Esophagus muscularis mucosa (tissue), 4 donors: ENCODE data around the gene C16orf86. TPM values are rescaled to one million over a fixed set of nuclear protein-coding genes. Genes with fewer than 3 reads are reported as not detected.

Experiments
- DNase-seq: peaks from one replicate; pipeline ENCODE4 v3.0.0-alpha.2; 2017; ENCODE audit errors: extremely low spot score
- H3K27ac ChIP-seq, 4 donors: fragments of 200-600 bp; sonication (generic); replicated peaks in 1 of 4; 1 replicate in 3 of 4; 2 replicates in 1 of 4; pipeline ENCODE4 v1.5.1; 2016 to 2019; ENCODE audit warnings: mild to moderate bottlenecking in 1 of 4
- H3K27me3 ChIP-seq, 4 donors: fragments of 200-600 bp; sonication (generic); one replicate each; pipeline versions ENCODE4 v1.5.1 to v1.6.0; 2016 to 2019
- H3K36me3 ChIP-seq, 4 donors: fragments of 200-600 bp; sonication (generic); one replicate each; pipeline ENCODE4 v1.5.1; 2016 to 2019
- H3K4me1 ChIP-seq, 4 donors: fragments of 200-600 bp; sonication (generic); one replicate each; pipeline ENCODE4 v1.5.1; 2016 to 2019
- H3K4me3 ChIP-seq, 4 donors: fragments of 200-600 bp; sonication (generic); 1 replicate in 2 of 4; 2 replicates in 2 of 4; pipeline ENCODE4 v1.5.1; 2016 to 2019; ENCODE audit warnings: mild to moderate bottlenecking in 4 of 4, moderate library complexity in 1 of 4
- H3K9me3 ChIP-seq, 4 donors: fragments of 200-600 bp; sonication (generic); 1 replicate in 3 of 4; 2 replicates in 1 of 4; pipeline ENCODE4 v1.5.1; 2016 to 2019
- CTCF ChIP-seq, 3 experiments: fragments of 200-600 bp in 2 of 3; fragments of 450-650 bp in 1 of 3; sonication (generic) in 2 of 3; IDR thresholded peaks; one replicate each; pipeline ENCODE4 v1.5.1; 2017 to 2019; ENCODE audit warnings: antibody characterized with exemption in 3 of 3, mild to moderate bottlenecking in 2 of 3, moderate library complexity in 1 of 3
- EP300 ChIP-seq: sonication (generic); formaldehyde crosslinking; IDR thresholded peaks from one replicate; pipeline ENCODE4 v1.6.1; 2017; ENCODE audit warnings: antibody characterized with exemption
- POLR2A ChIP-seq: fragments of 450-650 bp; IDR thresholded peaks from one replicate; pipeline ENCODE4 v1.6.1; 2017; ENCODE audit warnings: antibody characterized with exemption, moderate library complexity, mild to moderate bottlenecking, low read depth
- POLR2AphosphoS5 ChIP-seq, 2 donors: sonication (generic); formaldehyde crosslinking; IDR thresholded peaks; one replicate each; pipeline ENCODE4 v1.6.1; 2017; ENCODE audit warnings: antibody characterized with exemption in 2 of 2
- WGBS: methylation state at CpG from one replicate; pipeline ENCODE4 v1.1.5; 2018; 5-methylcytosine and 5-hydroxymethylcytosine counted together
- intact Hi-C: fragments of 100-400 bp; cut with DNase I; formaldehyde crosslinking; loops from one replicate; pipeline ENCODE4 v1.15.1; 2023
- total RNA-seq, 4 donors: library from RNA; depleted of rRNA; stranded (reverse); fragments of >200 nt; gene quantifications; one replicate each; pipeline versions ENCODE4 v1.1.0 to v1.2.1, GENCODE V29; 2016

The C16orf86 gene
- total RNA-seq, 4 donors from 2014 or later = 5.1 to 15.6 (median 9.1) TPM

- intact Hi-C loops = no loop called here
- peaks cover 6 to 41% (median 36%) of the 10 kb centered on the region in 4 donors for H3K4me1 ChIP-seq
- WGBS = 90% methylated on average over 4 of the region's 15 CpGs
Observed at GRCh38 chr16:67647111-67647651, 19.4 kb upstream of the C16orf86 start.

GRCh38 chr16:67647681-67648080 lies 18.9 kb upstream of the C16orf86 start:
- Histone ChIP-seq H3K4me1 (peaks cover under 1 to 41% (median 35%) of the 10 kb centered on the region in 4 donors), H3K4me3 (no peak overlapping the region), H3K36me3 (no peaks in the 10 kb centered on the region), H3K9me3 (peaks cover 0 to 2% (median 0%) of the 10 kb centered on the region in 4 donors), H3K27me3 (peaks cover 4 to 84% (median 55%) of the 10 kb centered on the region in 4 donors), H3K27ac (no peak overlapping the region)
- WGBS = 86% methylated on average over 6 of the region's 13 CpGs
- intact Hi-C loops = no loop called here
- no peak for TF ChIP-seq CTCF (IDR thresholded peaks at IDR 0.05)
- TF ChIP-seq POLR2A = no peak
- TF ChIP-seq POLR2AphosphoS5 (IDR thresholded peaks at IDR 0.05) = no peak
- no peak for TF ChIP-seq EP300
- DNase-seq = no peak

More at GRCh38 chr16:67647111-67647651, 19.4 kb upstream of the C16orf86 start:
- H3K27me3 ChIP-seq = peaks cover 4 to 79% (median 51%) of the 10 kb centered on the region in 4 donors
- no peak for TF ChIP-seq POLR2A
- no peak for TF ChIP-seq EP300
- no peak for TF ChIP-seq POLR2AphosphoS5 (IDR thresholded peaks at IDR 0.05)
- TF ChIP-seq CTCF (IDR thresholded peaks at IDR 0.05) = no peak
- no peaks in the 10 kb centered on the region for H3K36me3 ChIP-seq
- H3K27ac ChIP-seq = no peak overlapping the region
- H3K9me3 ChIP-seq = peaks cover 0 to 4% (median 0%) of the 10 kb centered on the region in 4 donors
- DNase-seq = no peak
- H3K4me3 ChIP-seq = no peak overlapping the region

GRCh38 chr16:67648088-67648763 lies 18.4 kb upstream of the C16orf86 start:
- 50% methylated on average over 52 of the region's 65 CpGs for WGBS
- intact Hi-C loops = no loop called here

GRCh38 chr16:67648764-67649407 lies 17.7 kb upstream of the C16orf86 start:
- no peaks in the 10 kb centered on the region for H3K36me3 ChIP-seq
- peaks cover 9 to 51% (median 45%) of the 10 kb centered on the region in 4 donors for H3K4me1 ChIP-seq
- peaks cover 4 to 96% (median 63%) of the 10 kb centered on the region in 4 donors for H3K27me3 ChIP-seq
- intact Hi-C loops = no loop called here
- H3K9me3 ChIP-seq = no peaks in the 10 kb centered on the region
- no peak overlapping the region for H3K27ac ChIP-seq
- no peak for DNase-seq
- H3K4me3 ChIP-seq = peak overlapping the region in 1 of 4 donors; percentile 18
- 53% methylated on average over 22 of the region's 35 CpGs for WGBS
- TF ChIP-seq POLR2A (no peak), POLR2AphosphoS5 (IDR thresholded peaks at IDR 0.05) (no peak), CTCF (IDR thresholded peaks at IDR 0.05) (no peak), EP300 (no peak)

More at GRCh38 chr16:67648088-67648763, 18.4 kb upstream of the C16orf86 start:
- no peaks in the 10 kb centered on the region for H3K36me3 ChIP-seq
- TF ChIP-seq EP300 (no peak), POLR2AphosphoS5 (IDR thresholded peaks at IDR 0.05) (no peak), POLR2A (no peak)
- H3K27ac ChIP-seq = no peak overlapping the region
- H3K4me1 ChIP-seq = peaks cover 2 to 44% (median 38%) of the 10 kb centered on the region in 4 donors
- H3K9me3 ChIP-seq = no peaks in the 10 kb centered on the region
- no peak for DNase-seq
- H3K27me3 ChIP-seq = peaks cover 4 to 89% (median 56%) of the 10 kb centered on the region in 4 donors
- peak overlapping the region in 1 of 4 donors; percentile 18 for H3K4me3 ChIP-seq

- H3K36me3 ChIP-seq = no peaks in the 10 kb centered on the region
- peaks cover 9 to 52% (median 45%) of the 10 kb centered on the region in 4 donors for H3K4me1 ChIP-seq
- H3K4me3 ChIP-seq = no peak overlapping the region
- no peaks in the 10 kb centered on the region for H3K9me3 ChIP-seq
- intact Hi-C loops = no loop called here
- peaks cover 4 to 100% (median 69%) of the 10 kb centered on the region in 4 donors for H3K27me3 ChIP-seq
- no peak for TF ChIP-seq POLR2A
- TF ChIP-seq CTCF (IDR thresholded peaks at IDR 0.05) = no peak
- no peak for TF ChIP-seq POLR2AphosphoS5 (IDR thresholded peaks at IDR 0.05)
- H3K27ac ChIP-seq = no peak overlapping the region
- 48% methylated on average over 7 of the region's 34 CpGs for WGBS
- no peak for DNase-seq
Observed at GRCh38 chr16:67649494-67649931, 17.1 kb upstream of the C16orf86 start.
